HFF-Myc (cell line): ENCODE results near the gene AP3S2.
"Not testable (repeated sequence)": the region's sequence is repeated elsewhere in the genome, so short reads cannot be mapped to it uniquely, and the experiment has no call there.

Experiments
- DNase-seq: peaks from one replicate; pipeline ENCODE4 v3.0.0-alpha.2; 2011; ENCODE audit warnings: low read depth; ENCODE audit errors: extremely low read depth
- H3K4me3 ChIP-seq: replicated peaks from 2 replicates; pipeline ENCODE4 v1.5.1; 2011; ENCODE audit warnings: low read depth, mild to moderate bottlenecking, control low read depth, low read length
- CTCF ChIP-seq: IDR thresholded peaks from 2 replicates; pipeline ENCODE4 v1.5.1; 2012; ENCODE audit warnings: mild to moderate bottlenecking, low read depth, low read length, control low read depth; ENCODE audit errors: missing control alignments

AP3S2 gene

GRCh38 chr15:89794627-89795241, 99.1 kb downstream of the AP3S2 start:
- TF ChIP-seq CTCF, result no peak
- H3K4me3 ChIP-seq, result no peak overlapping the region
- DNase-seq, result no peak

GRCh38 chr15:89792106-89792805, 101.5 kb downstream of the AP3S2 start:
- DNase-seq, result no peak
- H3K4me3 ChIP-seq, result no peak overlapping the region
- no peak for TF ChIP-seq CTCF

- no peak overlapping the region for H3K4me3 ChIP-seq
- no peak for TF ChIP-seq CTCF
- DNase-seq, result no peak
Observed at GRCh38 chr15:89790661-89791060, 103.1 kb downstream of the AP3S2 start.

- no peak for TF ChIP-seq CTCF
- no peak overlapping the region for H3K4me3 ChIP-seq
- no peak for DNase-seq
Observed at GRCh38 chr15:89790206-89790605, 103.6 kb downstream of the AP3S2 start.

GRCh38 chr15:89788585-89788984, 105.2 kb downstream of the AP3S2 start:
- DNase-seq, result not testable (repeated sequence)

GRCh38 chr15:89787944-89788343, 105.8 kb downstream of the AP3S2 start:
- DNase-seq, result no peak
- no peak for TF ChIP-seq CTCF
- no peak overlapping the region for H3K4me3 ChIP-seq

More at GRCh38 chr15:89788585-89788984, 105.2 kb downstream of the AP3S2 start:
- H3K4me3 ChIP-seq, result not testable (repeated sequence)

- DNase-seq, result no peak
- no peak for TF ChIP-seq CTCF
- no peak overlapping the region for H3K4me3 ChIP-seq
Observed at GRCh38 chr15:89785774-89786140, 108.0 kb downstream of the AP3S2 start.
